ENCODE data around the gene LYPD1.

Gene LYPD1

DNA sequence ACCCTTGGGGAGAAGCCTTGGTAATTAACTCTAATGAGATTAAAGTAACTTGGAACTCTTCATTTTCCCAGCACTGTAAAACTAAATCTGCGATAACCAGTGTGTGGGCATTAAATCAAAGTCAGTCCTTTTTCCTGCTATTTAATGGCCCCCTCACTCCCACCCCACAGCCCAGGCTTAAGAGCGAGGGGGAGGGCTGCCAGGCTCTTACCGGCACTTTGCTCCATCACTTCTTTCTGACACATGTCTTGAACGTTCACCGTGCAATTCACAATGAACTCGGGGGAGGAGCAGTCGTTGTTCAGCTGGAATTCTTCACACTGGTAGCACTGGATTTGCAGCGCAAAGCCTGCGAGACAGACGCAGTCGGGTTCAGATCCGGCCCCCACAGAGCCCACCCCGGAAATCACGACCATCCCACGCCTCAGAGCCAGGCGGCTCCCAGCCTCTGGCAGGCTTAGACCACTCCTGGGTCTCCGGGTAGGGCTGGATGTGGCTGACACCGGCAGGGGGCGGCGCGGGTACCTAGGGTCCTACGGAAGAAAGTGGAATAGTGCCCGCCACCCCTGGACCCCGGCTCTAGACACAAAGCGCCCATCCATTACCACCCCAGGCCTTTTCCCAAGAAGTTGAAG is 1.7 kb downstream of the LYPD1 start:
- DNase-seq, result no peak

DNA sequence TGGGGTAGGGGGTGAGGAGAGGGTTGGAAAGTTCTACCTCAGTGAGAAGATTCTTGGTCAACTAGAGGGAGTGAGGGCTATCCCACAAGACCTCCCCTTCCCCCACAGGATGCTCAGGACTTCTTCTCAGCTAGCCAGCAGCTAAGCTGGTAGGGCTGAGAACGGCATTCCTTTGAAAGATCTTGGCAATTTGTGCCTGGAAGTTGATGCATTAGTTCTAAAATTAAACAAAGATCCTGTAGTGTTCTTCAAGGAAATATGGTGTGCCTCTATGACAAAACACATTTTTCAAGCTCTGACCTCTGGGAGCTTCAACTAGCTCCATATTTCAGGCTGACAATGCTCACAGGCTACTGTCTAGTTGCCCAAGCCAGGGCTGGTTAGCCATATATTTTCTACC is 2.3 kb downstream of the LYPD1 start:
- no peak for DNase-seq

DNA sequence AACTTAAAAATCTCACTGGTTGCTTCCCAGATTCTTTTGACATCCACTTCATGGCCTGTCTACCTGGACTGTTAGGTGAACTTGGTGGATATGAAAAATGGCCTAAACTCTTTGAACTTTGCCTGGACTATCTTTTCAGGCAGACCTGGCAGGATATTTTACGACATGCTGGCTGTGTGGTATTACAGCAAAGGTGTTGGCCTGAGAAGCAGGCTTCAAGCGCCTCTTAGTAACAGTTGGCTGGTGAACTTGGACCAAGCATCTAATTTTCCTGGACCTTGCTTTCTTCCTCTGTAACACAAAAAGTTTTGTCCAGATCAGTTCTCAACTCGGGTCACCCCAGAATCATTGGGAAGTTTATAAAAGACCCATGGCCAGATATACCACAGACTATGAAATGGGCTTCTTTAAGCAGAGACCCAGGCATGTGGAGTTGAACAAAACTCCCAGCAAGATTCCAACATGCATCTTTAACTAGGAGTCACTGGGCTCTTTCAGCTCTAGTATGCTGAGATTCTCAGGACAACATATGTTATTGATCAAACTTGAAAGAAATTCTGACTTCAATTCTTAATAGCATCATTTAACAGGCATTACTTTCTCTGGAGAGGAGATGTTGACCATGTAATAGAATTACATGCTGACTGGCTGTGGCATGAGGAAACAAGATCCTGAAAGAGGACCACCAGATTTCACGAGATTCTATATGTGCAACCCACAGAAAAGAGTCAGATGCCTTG is 4.4 kb downstream of the LYPD1 start:
- DNase-seq, result no peak

DNA sequence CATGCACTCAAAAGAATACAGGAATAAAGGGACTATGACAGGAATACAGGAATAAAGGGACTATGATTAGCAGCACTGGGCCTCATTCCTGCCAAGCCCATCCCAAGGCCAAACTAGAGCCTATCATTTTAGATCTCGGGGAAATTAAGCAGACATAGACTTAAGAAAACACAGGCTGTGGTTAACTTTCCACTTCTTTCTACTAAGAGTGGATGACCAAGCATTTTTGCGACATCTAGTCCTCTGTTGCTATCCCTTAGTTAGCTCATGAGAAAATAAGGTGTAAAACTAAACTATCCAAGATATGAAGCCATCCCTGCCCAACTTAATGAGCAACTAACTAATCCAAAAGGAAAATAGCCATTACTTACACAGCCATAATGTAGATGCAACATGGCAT is 5.9 kb downstream of the LYPD1 start:
- DNase-seq, result no peak

DNA sequence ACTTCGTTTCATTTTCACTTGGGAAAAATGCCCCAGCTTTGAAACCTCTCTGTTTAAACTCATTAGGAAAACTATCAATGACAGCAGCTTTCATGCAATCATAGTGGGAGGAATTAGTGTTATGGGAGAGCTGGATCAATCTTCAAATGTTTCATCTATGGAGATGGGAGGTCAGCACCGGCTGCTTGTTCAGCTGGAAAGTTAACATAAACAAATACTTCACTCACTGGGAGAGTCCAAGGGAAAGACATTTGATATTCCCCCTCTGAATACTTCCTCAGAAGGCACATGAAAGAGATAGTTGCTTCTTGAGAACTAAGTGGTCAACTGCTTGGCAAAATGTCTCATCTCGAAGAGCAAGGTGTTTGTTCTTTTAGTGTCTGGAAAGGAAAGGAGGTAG is 7.3 kb downstream of the LYPD1 start:
- no peak for DNase-seq

DNA sequence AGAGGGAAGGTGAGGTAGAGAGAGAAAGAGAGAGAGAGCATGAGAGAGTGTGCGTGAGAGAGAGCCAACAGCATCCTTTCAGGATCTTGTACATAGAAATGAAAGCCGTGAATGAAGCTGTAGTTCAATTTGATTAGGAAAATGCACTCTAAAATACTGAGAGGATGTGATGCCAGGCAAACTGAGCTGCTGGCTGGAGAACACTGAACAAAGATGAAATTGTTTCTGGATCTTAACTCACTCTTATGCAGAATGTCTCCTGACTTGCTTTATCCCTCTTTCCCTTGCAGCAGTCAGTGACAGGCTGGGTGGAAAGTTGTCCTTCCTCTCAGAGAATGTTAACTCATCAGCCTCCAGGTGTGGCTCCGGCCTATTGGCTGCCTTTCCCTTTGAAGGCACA is 10.7 kb downstream of the LYPD1 start:
- DNase-seq, result no peak

DNA sequence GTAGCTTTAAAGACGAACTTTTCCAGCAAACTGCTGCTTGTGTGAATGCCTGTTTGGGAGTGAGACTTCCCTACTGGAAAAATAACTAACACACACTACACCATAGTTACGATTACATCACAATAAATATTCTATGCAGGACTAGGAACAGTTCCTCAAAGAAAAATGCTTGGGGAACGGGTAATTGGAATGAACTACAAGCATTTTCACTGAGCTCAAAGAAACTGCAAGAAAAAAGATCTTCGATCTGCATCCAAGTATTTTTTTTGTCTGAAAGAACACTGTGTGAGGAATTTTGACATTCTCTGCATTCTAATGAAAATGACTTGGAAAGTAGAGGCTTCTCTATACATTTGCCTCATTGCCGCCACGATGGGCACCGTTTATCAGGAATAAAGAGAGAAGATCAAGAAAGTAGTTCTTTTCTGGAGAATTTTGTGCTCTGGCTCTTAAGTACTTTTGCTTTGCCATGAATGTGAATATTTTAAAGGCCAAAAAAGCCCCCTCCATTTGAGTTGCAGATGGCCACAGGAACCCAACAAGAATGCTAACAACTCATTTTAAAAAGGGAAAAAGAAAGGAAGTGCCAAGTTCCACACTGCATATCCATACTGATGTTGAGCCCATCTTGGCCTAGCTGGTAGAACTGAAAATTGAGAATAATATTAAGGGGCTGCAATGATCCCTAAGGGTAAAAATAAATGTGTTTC is 13.6 kb downstream of the LYPD1 start:
- no peak for DNase-seq

DNA sequence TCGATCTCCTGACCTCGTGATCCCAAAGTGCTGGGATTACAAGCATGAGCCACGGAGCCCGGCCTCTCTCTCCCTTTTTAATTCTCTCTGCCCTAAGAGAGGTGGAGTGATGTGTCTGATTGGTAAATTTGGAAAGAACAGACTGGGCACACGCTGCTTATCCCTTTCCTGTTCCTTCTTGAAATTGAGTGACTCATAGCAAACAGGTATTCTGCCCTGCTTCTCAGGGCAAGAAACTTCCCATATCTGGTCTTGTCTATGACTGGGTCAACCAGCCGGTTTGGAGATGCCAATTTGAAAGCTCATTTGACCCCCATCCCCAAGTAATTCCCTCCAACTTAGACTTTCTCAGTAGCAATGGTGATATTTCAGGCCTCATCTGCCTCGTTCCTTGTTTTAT is 15.0 kb downstream of the LYPD1 start:
- DNase-seq, result no peak

DNA sequence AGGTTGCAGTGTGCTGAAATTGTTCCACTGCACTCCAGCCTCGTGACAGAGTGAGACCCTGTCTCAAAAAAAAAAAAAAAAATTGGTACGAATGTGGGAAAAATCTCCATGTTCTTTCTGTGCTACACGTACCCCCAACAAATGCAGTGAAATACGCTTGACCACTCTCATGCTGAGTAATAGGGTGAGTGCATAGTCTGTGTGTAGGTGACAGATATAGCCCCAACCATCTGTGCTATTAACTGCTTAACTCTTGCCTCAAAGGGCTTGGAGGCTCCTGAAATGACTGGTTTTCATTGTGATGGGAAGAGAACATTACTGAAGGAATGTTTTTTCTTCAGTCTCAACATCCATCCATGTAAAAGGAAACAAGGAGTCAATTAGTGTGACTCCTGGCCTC is 15.7 kb downstream of the LYPD1 start:
- DNase-seq, result no peak

DNA sequence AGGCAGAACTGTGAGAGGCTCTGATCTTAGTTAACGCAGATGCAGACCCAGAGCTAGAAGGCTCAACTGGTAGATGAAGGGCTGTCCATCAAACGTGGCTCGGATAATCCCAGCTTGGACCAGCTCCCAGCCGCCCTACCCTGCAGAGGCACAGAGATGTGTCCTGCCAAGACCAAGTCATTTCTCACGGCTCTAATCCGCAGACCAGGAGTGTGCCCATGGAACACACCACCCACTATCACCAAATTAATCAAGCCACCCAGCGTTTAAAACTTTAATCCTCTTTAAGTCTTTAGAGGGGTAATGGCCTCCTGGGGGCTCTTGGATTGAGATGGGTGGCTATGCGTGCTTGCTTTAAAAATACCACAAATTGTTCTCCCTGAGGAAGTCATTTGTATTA is 17.5 kb downstream of the LYPD1 start:
- DNase-seq, result no peak

DNA sequence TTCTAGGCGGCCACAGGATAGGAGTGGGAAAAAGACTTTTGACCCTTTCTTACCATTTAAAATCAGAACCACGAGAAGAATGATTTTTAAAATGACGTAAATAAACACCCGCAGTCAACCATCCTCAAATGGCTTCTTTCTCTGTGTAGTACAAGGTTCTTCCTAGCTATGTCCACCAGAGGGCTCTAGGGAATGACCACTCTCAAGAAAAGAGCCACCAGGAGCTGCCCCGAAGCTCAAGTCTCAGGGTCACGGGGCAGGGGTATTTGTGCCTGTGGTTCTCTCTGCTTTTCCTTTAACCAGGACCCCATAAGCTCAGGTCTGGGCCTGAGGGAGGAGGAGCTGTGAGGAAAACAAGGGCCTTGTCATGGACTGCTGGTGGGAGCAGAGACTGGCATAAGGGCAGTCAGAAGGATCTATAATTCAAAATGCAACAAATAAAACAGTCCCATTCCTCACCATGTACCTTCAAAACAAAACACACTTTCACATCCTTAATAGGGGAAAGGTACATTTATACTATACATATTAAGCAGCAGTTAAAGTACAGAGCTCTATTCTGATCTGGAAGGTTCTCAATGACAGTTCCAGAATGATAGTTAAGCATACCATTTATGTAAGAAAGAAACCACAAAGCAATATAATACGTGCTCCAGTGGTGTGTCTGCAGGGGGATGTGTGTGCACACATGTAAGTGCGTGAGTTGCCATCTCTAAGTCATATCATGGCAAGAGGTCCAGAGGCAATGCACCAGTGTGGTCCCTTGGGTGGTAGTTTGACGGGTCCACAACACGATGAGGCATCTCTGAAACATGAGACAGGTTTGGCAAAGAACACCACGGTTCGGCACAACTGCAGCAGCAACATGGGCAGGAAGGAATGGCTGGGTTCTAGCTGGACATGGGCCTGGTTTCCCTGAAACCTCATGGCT is 18.6 kb downstream of the LYPD1 start:
- DNase-seq, result no peak

DNA sequence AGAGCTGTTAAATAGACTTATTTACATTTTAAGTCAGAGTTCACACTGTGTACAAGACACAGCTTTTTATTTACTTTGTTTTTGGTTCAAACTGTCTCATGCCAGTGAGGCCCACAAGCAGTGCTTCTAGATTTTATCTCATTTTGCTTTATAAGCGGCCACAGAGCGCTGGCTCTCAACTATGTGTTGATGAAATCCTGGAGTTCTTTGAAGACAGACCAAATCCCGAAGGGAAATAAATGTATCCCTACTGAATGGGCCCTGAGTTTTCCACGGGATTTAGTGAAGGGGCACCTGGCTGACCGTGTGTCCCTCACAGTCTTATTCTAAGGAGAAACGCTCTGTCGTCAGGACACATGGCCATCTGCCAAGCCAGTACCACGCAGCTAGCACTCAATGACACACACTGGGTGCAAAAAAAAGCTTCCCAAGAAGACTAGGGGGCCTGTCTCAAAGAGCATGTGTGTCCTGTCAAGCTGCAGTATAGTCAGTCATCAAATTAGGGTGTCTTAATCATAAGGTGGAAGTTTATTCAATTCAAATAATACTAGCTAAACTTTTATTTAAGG is 23.4 kb downstream of the LYPD1 start:
- no peak for DNase-seq

DNA sequence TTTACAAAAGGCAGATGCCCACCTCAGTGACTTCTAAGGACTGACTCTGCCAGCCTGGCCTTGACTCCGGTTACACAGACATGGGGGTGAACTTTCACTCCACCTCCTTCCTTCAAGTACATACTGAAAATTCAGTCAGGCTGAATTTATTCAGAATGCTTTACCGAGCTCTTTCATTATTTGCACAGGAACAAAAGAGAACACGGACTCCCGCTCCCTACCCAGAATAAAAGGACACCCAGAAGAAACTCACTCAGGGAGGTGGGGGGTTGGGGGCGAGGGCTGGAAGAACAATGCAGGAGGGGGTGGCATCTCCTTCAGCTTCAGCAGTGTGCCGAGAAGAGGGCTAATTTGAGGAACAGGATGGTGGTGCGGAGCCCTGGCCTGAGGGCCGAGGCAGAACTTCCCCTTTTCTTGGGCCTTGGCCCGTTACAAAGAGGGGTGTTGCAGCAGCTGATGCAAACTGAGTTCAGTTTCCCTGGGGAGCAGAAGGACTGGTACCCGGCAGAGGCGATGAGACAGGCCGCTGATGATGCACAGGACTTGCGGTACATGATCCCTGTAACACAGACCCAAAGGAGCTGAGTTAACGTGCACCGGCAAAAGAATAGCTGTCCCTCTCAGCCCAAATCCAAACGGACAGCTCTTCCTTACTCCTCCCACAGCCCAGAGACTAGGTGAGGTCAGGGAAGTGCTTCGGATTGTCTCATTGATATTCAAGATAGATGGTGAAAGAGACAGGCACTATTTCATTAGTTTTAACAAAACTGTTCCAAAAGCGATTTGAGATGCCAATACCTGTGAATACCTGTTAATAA is 24.1 kb downstream of the LYPD1 start:
- DNase-seq, result no peak

DNA sequence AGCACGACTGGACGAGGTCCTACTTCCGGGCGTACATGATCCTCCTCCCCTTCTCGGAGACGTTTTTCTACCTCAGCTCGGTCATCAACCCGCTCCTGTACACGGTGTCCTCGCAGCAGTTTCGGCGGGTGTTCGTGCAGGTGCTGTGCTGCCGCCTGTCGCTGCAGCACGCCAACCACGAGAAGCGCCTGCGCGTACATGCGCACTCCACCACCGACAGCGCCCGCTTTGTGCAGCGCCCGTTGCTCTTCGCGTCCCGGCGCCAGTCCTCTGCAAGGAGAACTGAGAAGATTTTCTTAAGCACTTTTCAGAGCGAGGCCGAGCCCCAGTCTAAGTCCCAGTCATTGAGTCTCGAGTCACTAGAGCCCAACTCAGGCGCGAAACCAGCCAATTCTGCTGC is 24.8 kb downstream of the LYPD1 start:
- DNase-seq, result no peak

DNA sequence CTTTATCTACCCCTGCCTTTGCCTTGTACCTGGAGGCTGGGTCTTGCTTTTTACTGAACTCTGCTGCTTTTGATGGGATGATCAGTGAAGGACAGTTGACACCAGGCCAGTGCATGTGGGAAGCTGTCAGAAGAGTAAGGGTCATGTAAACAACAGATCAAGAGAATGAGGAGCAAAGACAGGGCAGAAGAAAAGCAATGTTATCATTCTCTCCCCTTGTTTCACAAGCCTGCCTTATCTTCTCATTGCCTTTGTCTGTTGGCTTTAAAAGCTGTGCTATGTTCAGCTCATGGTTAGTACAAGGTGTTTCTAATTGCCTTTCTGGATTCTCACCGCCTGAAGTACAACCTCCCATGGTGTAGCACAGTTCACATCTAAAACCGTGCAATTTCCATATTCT is 27.6 kb downstream of the LYPD1 start:
- DNase-seq, result no peak

DNA sequence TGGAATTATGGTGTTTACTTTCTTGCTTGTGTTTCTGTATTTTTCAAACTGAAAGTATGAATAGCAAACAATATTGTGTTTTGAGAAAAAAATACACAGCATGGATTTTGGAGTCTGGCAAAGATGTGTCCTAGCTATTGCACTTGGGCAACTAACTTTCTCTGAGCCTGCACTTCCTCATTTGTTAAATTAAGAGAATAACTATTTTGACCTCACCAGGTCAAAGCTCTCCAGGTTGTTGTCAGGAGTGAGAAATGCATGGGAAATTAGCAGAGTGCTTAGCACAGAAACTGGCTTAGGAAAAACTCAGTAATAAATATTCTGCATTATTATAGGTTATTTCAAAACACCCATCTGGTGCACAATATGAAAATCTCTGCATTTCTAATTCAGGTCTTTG is 28.2 kb downstream of the LYPD1 start:
- DNase-seq, result no peak

DNA sequence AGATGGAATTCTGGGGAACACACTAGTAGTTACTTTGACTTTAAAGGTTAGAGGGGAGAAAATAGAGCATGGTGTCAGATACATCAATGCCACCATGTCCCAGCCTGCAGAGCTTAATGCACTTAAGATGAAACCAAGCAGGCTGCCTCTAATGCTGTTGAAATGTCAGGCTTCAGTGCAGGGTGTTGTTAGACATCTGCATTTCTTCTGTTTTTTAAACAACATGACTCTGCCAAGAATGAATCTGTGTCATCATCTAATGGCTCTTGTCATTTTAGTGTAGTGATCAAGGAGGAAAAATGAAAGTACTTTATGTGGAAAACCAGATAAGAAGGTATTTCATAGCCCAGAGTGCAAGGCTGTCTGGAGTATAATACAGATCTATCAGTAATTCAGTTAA is 29.9 kb downstream of the LYPD1 start:
- DNase-seq, result no peak

DNA sequence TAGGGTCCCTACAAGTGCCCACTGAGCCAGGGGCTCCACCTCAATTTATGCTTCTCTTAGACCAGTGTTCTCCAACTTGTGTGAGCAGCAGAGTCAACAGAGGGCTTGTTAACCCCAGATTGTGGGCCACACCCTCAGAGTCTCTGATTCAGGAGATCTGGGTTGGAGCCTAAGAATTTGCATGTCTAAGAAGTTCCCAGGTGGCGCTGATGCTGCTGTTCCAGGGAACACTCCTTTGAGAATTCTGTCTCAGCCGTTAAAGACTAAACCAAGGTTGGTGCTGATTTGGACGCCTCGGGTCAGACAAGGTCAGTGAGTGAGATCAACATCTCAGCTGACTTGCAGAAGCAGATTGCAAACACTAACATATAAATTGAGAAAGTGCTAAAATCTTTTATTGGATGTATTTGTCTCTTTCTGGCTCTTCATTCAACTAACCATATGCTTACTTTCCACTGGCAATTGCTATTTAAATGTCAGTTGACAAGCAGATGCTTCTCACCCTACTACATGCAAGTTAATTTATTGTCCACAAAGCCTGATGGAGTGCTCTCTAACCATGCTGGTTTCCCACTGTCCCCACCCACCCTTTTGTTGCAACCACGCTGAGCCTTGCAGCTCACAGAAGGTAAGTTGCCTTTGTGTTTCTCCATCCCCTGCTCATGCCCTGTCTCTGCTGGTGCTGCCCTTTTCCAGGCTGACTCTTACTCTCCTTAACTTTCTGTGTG is 31.5 kb downstream of the LYPD1 start:
- DNase-seq, result no peak

DNA sequence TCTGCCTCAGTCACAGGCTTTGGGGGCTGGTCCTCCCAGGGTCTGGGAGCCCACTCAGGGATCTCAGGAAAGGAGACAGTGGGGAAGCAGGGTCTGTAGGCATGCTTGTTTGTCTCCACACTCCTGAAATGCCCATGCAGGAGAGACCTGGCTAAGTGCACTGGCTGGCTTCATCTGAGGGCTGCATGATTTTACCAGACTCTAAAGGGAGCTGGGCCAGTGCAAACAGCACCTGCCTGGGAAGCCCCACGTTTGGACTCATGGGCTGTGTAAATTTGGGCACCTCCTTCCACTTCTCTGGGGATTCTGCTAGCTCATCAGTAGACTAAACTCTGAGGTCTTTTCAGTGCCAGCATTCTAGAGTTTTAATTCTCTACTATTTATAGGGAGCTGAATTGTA is 33.7 kb downstream of the LYPD1 start:
- no peak for DNase-seq

DNA sequence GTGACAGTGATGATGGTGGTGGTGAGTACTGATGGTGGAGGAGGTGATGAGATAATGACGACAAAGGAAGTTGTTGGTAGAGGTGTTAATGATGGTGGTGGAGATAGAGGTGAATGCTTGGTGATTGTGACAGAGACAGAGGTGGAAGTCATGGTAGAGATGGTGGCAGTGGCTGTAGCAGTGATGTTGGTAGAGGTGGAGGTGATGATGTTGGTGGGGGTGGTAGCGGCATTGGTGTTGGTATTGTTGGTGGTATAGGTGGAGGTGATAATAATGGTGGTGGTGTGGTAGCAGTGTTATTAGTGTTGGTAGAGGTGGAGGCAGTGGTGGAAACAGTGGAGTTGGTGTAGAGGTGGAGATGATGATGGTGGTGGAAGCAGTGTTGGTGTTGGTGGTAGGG is 36.4 kb downstream of the LYPD1 start:
- no peak for DNase-seq

DNA sequence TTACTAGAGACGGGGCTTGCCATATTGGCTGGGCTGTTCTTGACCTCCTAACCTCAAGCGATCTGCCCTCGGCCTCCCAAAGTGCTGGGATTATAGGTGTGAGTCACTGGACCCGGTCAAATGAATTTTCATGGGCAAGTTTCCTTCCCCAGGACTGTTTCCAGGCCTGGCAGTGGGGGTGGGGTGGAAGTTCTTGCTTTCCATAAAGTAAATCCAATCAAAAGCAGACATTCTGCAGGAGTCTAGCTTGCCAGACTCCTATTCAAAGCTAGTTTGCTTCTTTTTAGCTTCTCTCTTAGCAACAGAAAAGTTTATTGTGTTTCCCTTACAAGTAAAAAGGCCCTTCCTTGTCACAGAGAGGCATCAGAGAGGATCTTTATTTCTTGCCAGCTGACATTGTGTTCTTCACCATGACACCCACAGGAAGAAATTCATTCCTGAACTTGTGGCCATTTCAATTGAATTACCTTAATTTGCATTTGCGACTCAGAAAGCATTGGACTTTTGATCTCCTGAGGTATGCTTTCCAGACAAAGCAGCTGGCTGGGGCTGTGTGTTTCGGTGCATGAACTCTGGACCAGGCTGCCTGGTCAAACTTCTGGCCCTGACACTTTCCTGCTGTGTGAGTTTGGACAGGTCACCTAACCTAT is 37.9 kb downstream of the LYPD1 start:
- DNase-seq, result no peak

All from stimulated activated naive CD4-positive, alpha-beta T cell (primary cell).